SHP77 (cell line): ENCODE measurements around the gene GGA1.
"Not testable (repeated sequence)": the region's sequence is repeated elsewhere in the genome, so short reads cannot be mapped to it uniquely, and the experiment has no call there.

Experiments
- DNase-seq, 2 experiments: peaks; one replicate each; lab custom pipeline; 2025; lab: John Stamatoyannopoulos, UW

GGA1 gene

DNA sequence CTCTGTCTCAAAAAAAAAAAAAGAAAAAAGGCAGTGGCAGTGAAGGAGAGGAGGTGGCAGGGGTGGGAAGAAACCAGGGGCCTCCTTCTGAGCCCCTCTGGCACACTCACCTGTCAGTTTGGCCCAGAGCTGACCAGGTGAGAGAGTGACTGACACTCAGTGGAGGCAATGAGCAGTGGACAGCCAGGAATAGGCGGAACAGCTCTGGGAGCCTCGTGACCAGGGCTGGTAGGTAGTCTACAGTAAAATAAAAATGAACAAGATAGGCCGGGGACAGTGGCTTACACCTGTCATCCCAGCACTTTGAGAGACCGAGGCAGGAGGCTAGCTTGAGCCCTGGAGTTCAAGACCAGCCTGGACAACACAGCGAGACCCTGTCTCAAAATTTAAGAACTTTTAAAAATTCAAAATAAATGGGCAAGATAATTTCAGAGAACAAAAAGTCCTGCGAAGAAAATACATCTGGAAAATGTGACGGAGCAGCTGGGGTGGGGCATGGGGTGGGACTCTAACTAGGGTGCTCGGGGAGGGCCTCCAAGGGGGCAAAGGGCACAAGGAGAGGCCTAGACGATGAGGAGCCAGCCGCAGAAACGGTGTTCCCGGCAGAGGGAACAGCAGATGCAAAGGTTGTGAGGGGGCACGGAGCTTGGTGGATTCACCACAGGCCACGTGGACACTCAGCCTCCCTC is 46.1 kb downstream of the GGA1 start:
- DNase-seq: no peak

DNA sequence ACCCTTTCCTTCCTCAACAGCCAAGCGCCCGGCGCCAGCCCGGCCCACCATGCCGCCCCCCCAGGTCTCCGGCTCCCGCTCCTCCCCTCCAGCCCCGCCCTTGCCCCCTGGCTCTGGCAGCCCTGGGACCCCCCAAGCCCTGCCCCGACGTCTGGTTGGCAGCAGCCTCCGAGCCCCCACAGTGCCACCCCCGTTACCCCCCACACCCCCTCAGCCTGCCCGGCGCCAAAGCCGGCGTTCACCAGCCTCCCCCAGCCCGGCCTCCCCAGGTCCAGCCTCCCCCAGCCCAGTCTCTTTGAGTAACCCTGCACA is 46.6 kb downstream of the GGA1 start:
- no peak for DNase-seq

DNA sequence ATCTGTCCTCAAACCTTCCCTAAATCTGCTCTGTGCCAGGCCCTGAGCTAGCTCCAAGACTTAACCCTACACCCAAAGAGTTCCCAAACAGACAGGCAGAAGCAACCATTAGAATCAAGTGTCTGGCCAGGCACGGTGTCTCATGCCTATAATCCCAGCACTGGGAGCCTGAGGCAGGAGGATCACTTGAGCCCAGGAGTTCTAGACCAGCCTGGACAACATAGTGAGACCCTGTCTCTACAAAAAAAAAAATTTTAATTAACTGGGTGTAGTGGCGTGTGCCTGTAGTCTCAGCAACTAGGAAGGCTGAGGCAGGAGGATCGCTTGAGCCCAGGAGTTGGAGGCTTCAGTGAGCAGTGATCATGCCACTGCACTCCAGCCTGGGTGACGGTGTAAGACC is 47.9 kb downstream of the GGA1 start:
- not testable (repeated sequence) for DNase-seq

- DNase-seq: no peak
Observed at GRCh38 chr22:37657590-37658132, 49.0 kb downstream of the GGA1 start.

GRCh38 chr22:37658133-37659065 is 49.8 kb downstream of the GGA1 start, which contains the start of gene PDXP:
Gene PDXP, plus strand, starts transcription at chr22:37658723. Its CDS starts 60 bp downstream, at chr22:37658783.
- DNase-seq: peak; percentile 99

DNA sequence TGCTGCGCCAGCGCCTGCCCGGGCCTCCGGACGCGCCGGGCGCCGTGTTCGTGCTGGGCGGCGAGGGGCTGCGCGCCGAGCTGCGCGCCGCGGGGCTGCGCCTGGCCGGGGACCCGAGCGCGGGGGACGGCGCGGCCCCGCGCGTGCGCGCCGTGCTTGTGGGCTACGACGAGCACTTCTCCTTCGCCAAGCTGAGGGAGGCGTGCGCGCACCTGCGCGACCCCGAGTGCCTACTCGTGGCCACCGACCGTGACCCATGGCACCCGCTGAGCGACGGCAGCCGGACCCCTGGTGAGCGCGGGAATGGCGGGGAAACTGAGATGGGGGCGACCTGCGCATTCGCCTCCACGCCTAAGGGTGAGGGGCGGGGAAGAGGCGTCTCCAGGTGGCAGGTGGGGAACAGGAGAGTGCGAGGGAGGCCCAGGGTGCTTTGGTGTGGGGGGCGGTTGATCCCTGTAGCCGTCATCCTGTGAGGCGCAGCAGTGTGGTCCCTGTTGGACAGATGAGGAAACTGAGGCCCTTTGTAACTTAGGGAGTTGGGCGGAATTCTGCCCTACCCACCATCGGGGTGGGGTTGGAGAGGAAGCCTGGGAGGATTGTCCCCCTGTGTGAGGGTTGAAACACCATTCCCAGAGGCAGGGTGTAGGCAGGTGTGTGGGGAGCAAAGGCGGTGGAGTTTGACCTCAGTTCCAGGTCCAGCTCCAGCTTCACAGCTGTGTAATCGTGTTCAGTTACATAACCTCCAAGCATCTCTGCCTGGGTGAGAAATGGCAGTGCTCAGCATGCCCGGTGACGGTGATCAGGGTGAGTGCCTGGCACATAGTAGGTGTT is 50.6 kb downstream of the GGA1 start:
- no peak for DNase-seq

DNA sequence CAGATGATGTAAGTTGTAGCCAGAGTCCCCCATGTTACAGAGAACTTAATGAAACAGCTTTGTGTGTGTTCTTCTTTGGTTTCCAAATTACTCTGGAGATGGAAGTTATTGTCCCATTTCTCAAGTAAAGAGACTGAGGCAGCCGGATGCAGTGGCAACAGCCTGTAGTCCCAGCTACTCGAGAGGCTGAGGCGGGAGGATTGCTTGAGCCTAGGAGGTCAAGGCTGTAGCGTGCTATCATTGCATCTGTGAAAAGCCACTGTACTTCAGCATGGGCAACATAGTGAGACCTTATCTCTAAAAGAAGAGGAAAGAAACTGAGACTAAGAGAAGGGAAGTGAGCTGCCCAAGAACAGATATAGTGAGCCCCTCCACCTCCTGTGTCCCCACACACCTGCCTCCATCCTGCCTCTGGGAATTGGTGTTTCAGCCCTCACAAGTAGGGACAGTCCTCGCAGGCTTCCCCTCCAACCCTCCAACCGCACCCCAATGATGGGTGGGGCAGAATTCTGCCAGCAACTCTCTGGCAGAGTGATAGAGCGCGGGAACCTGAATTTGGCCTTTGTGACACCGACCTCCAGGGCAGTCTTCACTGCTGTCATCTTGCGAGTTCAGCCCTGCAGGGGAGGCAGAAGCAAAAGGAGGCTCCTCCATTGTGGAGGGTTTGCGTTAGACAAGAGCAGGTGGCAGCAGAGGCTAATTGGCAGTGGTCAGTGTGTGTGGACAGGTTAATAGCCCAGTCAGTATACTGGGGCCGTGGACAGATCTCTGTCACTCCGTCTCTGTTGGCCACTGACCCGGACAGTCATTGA is 51.5 kb downstream of the GGA1 start:
- no peak for DNase-seq

- DNase-seq: no peak
Observed at GRCh38 chr22:37660709-37661045, 52.0 kb downstream of the GGA1 start.

DNA sequence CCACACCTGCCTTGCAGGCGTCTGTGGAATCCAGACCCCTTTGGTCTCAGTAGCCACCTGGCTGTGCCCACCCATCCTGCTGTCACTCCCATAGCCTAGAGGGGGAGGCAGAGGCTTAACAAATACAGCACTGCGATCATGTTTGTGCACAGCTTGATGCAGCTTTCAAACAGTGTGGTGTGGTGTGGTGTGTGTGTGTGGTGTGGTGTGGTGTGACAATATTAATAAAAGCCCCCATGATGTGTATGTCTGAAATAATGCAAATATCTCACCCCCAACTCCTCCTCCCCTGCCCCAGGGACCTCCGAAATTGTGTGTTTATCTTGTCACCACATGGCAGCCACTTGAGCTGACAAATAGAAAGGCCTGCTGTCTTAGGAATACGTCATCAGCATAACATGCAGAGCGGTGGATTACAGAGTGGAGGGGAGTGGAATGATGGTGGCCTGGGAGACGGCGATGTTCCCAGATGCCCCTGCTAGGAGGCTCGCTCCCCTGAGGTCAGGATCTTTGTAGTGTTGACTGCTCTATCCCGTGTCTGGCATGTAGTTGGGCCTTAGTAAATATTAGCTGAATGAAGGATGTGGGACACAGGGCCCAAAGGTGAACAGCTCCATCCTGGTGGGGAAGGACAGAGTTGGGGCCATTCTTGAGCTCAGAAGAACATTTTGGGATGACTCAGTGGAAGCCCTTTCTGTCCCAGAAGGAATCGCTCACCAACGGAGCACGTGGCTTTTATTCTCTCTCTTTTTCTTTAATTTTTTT is 52.7 kb downstream of the GGA1 start:
- peak; percentile 70 to 74 for DNase-seq

DNA sequence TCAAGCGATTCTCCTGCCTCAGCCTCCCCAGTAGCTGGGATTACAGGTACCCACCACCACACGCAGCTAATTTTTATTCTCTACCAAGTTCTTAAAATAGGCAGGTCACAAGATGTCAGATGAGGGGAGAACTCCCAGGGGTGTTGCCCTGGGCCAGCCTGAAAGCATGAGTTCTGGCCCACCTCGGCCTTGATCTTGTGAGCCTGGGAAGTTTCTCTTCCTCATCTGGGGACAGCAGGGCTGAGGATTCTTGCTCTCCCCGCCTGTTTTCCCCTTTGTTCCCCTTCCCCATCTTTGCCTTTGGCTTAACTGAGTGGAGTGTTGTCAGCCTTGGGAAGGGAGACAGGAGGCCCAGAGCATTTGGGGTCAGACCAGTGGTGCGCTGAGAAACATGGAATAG is 53.4 kb downstream of the GGA1 start:
- DNase-seq: no peak

DNA sequence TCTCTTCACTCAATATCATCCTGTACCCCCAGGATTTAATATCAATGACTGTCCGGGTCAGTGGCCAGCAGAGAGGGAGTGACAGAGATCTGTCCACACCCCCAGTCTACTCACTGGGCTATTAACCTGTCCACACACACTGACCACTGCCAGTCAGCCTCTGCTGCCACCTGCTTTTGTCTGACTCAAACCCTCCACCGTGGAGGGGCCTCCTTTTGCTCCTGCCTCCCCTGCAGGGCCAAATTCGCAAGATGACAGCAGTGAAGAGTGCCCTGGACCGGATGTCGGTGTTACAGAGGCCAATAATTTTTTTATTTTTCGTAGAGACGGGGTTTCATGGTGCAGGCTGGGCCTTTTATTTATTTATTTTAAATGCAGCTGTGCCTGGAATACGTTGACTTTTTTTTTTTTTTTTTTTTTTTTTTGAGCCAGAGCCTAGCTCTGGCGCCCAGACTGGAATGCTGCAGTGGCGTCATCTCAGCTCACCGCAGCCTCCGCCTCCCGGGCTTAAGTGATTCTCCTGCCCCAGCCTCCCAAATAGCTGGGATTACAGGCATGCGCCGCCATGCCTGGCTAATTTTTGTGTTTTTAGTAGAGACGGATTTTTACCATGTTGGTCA is 55.0 kb downstream of the GGA1 start:
- DNase-seq: no peak

- DNase-seq: no peak
Observed at GRCh38 chr22:37664249-37665101, 55.8 kb downstream of the GGA1 start.

- DNase-seq: no peak
Observed at GRCh38 chr22:37665487-37665886, 56.9 kb downstream of the GGA1 start.

DNA sequence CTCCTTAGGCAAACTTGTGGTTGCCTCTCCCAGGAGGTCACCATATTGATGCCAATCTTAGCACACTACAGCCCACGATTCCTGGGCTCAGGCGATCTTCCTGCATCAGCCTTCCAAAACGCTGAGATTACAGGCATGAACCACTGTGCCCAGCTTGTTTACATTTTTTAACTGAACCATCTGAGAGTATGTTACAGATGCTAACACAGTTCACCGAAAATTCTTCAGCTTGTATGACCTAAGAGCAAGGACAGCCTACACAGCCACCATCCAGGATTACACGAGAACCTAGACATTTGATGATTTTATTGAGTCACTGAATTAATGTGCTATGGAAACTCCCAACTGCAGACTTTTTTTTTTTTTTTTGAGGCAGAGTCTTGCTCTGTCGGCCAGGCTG is 61.0 kb downstream of the GGA1 start:
- no peak for DNase-seq

- DNase-seq: no peak
Observed at GRCh38 chr22:37672206-37672919, 63.7 kb downstream of the GGA1 start.

GRCh38 chr22:37672920-37673455 is 64.4 kb downstream of the GGA1 start:
- no peak for DNase-seq

DNA sequence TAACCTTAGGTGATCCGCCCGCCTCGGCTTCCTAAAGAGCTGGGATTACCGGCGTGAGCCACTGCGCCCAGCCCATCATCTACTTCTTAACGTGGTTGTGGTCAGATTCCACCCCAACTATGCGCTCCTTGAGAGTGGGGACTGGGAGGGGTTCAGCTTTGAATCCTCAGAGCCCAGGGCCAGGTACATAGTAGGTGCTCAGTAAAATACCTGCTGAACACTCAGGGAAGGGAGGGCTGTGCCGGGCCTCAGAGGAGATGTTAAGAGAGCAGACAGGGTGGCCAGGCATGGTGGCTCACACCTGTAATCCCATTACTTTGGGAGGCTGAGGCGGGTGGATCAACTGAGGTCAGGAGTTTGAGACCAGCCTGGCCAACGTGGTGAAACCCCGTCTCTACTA is 65.6 kb downstream of the GGA1 start:
- no peak for DNase-seq
